Measurements from ENCODE around the gene BSG. TPM values are rescaled to one million over a fixed set of nuclear protein-coding genes. Genes with fewer than 3 reads are reported as not detected.
"Not testable (repeated sequence)": the region's sequence is repeated elsewhere in the genome, so short reads cannot be mapped to it uniquely, and the experiment has no call there.

BSG gene
- polyA plus RNA-seq, 2 of the 4 experiments (the other 2 are of a cell fraction) = 285 to 579 TPM

DNA sequence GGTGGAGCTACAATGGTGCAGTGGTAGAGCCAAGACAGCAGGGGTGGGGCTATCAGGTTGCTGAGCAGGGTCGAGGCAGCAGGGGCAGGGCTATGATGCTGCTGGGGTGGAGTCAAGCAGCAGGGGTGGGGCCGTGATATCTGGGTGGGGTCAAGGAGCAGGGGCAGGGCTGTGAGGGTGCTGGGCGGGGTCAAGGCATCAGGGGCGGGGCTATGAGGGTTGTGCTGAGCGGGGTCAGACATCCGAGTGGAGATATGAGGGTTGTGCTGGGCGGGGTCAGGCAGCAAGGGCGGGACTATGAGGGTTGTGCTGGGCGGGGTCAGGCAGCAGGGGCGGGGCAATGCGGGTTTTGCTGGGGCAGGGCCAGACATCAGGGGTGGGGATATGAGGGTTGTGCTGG is 32.0 kb downstream of the BSG start:
- DNase-seq (ENCODE audit: low read depth in 1 of 2, low spot score in 1 of 2) = peak in 1 of 2 experiments; percentile 62
- ChIA-PET POLR2A (interaction anchor here (0.6 kb wide), 1 partner anchor 16 kb away, joined by 3 read pairs; no protein-coding TSS in a partner anchor), CTCF (no interaction called here)
- FAIRE-seq = no peak
- Histone ChIP-seq H3K9me3 (no peaks in the 10 kb centered on the region), H3K4me2 (no peak overlapping the region), H3K27ac (no peak overlapping the region), H3K4me1 (peaks cover 12% of the 10 kb centered on the region), H3K4me3 (no peak overlapping the region)
- WGBS (ENCODE audit: missing lambda C conversion rate) = no CpG with 5 or more reads among the region's 11 CpGs
- no peak for TF ChIP-seq ZFP36 (IDR thresholded peaks at IDR 0.05; ENCODE audit: borderline replicate concordance, partially characterized antibody)
- TF ChIP-seq GATA3 (IDR thresholded peaks at IDR 0.05; ENCODE audit: borderline replicate concordance) = no peak
- TF ChIP-seq MAX (IDR thresholded peaks at IDR 0.05) = no peak
- no peak for TF ChIP-seq RARB (CRISPR knock-in tag; IDR thresholded peaks at IDR 0.05)
- TF ChIP-seq ZC3H11A (IDR thresholded peaks at IDR 0.05) = no peak
- no peak for TF ChIP-seq PHF8 (IDR thresholded peaks at IDR 0.05; ENCODE audit: borderline replicate concordance, low read depth)
- no peak for TF ChIP-seq ESRRA (IDR thresholded peaks at IDR 0.05; ENCODE audit: borderline replicate concordance, low read length)
- no peak for TF ChIP-seq ELK1 (IDR thresholded peaks at IDR 0.05; ENCODE audit: low read depth, low read length)
- no peak for TF ChIP-seq JUNB (IDR thresholded peaks at IDR 0.05)
- TF ChIP-seq, protein P1, sequence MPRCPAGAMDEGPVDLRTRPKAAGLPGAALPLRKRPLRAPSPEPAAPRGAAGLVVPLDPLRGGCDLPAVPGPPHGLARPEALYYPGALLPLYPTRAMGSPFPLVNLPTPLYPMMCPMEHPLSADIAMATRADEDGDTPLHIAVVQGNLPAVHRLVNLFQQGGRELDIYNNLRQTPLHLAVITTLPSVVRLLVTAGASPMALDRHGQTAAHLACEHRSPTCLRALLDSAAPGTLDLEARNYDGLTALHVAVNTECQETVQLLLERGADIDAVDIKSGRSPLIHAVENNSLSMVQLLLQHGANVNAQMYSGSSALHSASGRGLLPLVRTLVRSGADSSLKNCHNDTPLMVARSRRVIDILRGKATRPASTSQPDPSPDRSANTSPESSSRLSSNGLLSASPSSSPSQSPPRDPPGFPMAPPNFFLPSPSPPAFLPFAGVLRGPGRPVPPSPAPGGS (IDR thresholded peaks at IDR 0.05) = no peak
- TF ChIP-seq ZSCAN20 (CRISPR knock-in tag; IDR thresholded peaks at IDR 0.05) = no peak
- no peak for TF ChIP-seq EHF (CRISPR knock-in tag; IDR thresholded peaks at IDR 0.05)
- ATAC-seq = peak in 1 of 2 experiments; percentile 31; a peak in 3 of 6 replicates

DNA sequence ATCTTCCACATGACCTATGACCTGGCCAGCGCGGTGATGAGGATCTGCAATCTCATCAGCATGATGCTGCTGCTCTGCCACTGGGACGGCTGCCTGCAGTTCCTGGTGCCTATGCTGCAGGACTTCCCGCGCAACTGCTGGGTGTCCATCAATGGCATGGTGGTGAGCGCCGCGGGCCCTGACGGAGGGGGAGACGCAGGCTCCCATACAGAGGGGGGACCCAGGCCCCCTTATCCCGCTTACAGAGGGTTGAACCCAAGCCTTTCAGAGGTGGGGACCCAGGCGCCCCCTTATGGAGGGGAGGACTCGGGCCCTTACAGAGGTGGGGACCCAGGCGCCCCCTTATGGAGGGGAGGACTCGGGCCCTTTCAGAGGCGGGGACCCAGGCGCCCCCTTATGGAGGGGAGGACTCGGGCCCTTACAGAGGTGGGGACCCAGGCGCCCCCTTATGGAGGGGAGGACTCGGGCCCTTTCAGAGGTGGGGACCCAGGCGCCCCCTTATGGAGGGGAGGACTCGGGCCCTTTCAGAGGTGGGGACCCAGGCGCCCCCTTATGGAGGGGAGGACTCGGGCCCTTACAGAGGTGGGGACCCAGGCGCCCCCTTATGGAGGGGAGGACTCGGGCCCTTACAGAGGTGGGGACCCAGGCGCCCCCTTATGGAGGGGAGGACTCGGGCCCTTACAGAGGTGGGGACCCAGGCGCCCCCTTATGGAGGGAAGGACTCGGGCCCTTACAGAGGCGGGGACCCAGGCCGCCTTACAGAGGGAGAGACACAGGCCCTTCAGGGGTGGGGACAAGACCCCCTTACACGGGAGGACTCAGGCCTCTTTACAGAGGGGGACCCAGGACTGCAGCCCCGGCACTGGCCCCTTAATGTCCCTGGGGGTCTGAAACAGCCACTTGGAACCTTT is 32.9 kb downstream of the BSG start:
- CTCF ChIA-PET = interaction anchor here (0.6 to 2.2 kb wide), 3 partner anchors 18 to 31 kb away, joined by 3 to 7 read pairs (median 3); no protein-coding TSS in a partner anchor
- H3K27ac ChIP-seq, FAIRE-seq, POLR2A ChIA-PET, H3K9me3 ChIP-seq, H3K4me2 ChIP-seq, H3K4me3 ChIP-seq: not testable (repeated sequence)
- TF ChIP-seq, protein P2, sequence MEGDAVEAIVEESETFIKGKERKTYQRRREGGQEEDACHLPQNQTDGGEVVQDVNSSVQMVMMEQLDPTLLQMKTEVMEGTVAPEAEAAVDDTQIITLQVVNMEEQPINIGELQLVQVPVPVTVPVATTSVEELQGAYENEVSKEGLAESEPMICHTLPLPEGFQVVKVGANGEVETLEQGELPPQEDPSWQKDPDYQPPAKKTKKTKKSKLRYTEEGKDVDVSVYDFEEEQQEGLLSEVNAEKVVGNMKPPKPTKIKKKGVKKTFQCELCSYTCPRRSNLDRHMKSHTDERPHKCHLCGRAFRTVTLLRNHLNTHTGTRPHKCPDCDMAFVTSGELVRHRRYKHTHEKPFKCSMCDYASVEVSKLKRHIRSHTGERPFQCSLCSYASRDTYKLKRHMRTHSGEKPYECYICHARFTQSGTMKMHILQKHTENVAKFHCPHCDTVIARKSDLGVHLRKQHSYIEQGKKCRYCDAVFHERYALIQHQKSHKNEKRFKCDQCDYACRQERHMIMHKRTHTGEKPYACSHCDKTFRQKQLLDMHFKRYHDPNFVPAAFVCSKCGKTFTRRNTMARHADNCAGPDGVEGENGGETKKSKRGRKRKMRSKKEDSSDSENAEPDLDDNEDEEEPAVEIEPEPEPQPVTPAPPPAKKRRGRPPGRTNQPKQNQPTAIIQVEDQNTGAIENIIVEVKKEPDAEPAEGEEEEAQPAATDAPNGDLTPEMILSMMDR (IDR thresholded peaks at IDR 0.05) = 0 out of 3 replicates have a peak, but pooled peaks have one; percentile 15
- DNase-seq (ENCODE audit: low read depth in 1 of 2, low spot score in 1 of 2) (peak in 1 of 2 experiments; percentile 57), ATAC-seq (0 out of 6 replicates have a peak, but pooled peaks of 1 of the 2 experiments have one; percentile 10)
- 80% methylated on average over 1 of the region's 34 CpGs for WGBS (ENCODE audit: missing lambda C conversion rate)
- peaks cover 21% of the 10 kb centered on the region for H3K4me1 ChIP-seq

DNA sequence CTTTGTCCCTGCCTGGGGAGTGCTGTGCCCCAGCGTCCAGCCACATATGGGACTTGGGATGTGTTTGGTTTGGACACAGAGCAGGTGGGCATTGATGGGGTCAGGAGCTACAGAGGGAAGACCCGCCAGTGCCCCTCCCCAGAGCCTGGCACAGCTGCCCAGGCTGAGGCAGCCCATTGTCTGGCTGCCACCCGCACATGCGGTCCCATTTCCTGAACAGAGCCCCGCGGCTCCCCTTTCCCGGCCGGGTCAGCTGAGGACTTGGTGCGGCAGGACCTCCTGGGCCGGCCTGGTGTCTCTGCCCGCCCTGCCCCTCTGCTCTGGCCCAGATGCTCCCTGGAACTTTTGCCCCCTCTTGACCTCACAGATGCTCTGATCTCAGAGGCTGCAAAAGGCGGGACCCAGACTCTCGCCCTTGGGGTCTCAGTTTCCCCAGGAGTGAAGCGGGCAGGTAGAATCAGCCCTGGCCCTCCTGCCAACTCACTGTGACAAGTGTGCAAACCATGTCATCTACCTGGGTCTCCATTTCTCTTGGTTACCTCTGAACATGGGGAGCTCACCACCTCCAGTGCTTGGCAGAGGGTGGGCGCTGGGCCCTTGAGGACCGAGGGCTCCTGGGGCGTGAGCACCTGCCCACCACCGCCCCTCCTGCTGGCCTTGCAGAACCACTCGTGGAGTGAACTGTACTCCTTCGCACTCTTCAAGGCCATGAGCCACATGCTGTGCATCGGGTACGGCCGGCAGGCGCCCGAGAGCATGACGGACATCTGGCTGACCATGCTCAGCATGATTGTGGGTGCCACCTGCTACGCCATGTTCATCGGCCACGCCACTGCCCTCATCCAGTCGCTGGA is 35.1 kb downstream of the BSG start:
- ChIA-PET POLR2A (no interaction called here), CTCF (interaction anchor here (1.4 to 2.2 kb wide), 3 partner anchors 10 to 19 kb away, joined by 3 to 7 read pairs (median 3); no protein-coding TSS in a partner anchor)
- DNase-seq (ENCODE audit: low read depth in 1 of 2, low spot score in 1 of 2) (no peak), FAIRE-seq (no peak), ATAC-seq (no peak)
- TF ChIP-seq ZFP36 (IDR thresholded peaks at IDR 0.05; ENCODE audit: borderline replicate concordance, partially characterized antibody) (peak; percentile 40), TP53 (CRISPR knock-in tag; IDR thresholded peaks at IDR 0.05) (no peak), ZC3H11A (IDR thresholded peaks at IDR 0.05) (no peak), CHD4 (IDR thresholded peaks at IDR 0.05; ENCODE audit: borderline replicate concordance) (peak; percentile 52; the same call in 1 of the 2 replicates), CBX8 (IDR thresholded peaks at IDR 0.05) (no peak), BHLHE40 (IDR thresholded peaks at IDR 0.05; ENCODE audit: low read depth, low read length) (no peak), GATA3 (IDR thresholded peaks at IDR 0.05; ENCODE audit: borderline replicate concordance) (no peak), RAD21 (conservative IDR thresholded peaks at IDR 0.05 in 1 of 2, IDR thresholded peaks at IDR 0.05 in 1 of 2) (no peak), RFX5 (IDR thresholded peaks at IDR 0.05) (no peak), ZSCAN20 (CRISPR knock-in tag; IDR thresholded peaks at IDR 0.05) (no peak), KDM1A (IDR thresholded peaks at IDR 0.05; ENCODE audit: low read depth) (peak; percentile 88; the same call in 1 of the 2 replicates), RCOR1 (IDR thresholded peaks at IDR 0.05; ENCODE audit: low read depth, low read length) (no peak), NR3C1 (IDR thresholded peaks at IDR 0.05) (no peak), HOXA7 (CRISPR knock-in tag; IDR thresholded peaks at IDR 0.05) (no peak)
- Histone ChIP-seq H3K4me3 (no peak overlapping the region), H3K4me1 (peaks cover 40% of the 10 kb centered on the region), H3K4me2 (no peak overlapping the region), H3K9me3 (no peaks in the 10 kb centered on the region), H3K27ac (peak overlapping the region in 1 of 2 experiments; percentile 86; a peak in 3 of 6 replicates)
- WGBS (ENCODE audit: missing lambda C conversion rate) = 98% methylated on average over 10 of the region's 30 CpGs

Measured in A549 (cell line).